Measurements from ENCODE around the gene PIK3C2G.

PIK3C2G gene

GRCh38 chr12:18436170-18436569 is 174.9 kb downstream of the PIK3C2G start:
- no peak for TF ChIP-seq SIN3A (IDR thresholded peaks at IDR 0.05; ENCODE audit: borderline replicate concordance, insufficient read depth, low read length)
- no peak for TF ChIP-seq FOXP2 (optimal IDR thresholded peaks at IDR 0.05; ENCODE audit: borderline replicate concordance, extremely low read depth, extremely low read length, insufficient read depth)
- TF ChIP-seq POLR2AphosphoS5 (IDR thresholded peaks at IDR 0.05; ENCODE audit: low read depth, low read length), result no peak

DNA sequence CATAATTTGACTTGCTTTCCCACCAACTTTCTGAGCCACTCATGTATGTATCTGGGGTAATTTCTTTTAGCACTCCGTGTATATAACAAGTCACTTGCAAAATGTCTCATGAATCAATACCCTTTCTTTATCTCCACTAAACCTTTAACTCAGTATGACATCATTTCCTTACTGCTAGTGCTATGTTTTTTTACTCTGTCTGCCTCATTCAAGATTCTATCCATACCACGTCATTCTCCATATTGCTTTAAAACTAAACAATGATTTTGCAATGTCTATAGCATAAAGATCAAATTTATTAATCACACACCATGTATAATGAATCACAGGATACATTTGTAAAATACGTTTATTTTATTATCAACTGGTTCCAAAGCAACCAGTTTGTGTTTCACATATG is 178.2 kb downstream of the PIK3C2G start:
- no peak for TF ChIP-seq SIN3A (IDR thresholded peaks at IDR 0.05; ENCODE audit: borderline replicate concordance, insufficient read depth, low read length)
- no peak for TF ChIP-seq TAF1 (IDR thresholded peaks at IDR 0.05; ENCODE audit: borderline replicate concordance, insufficient read depth, low read length)
- no peak for TF ChIP-seq POLR2AphosphoS5 (IDR thresholded peaks at IDR 0.05; ENCODE audit: low read depth, low read length)
- no peak for TF ChIP-seq FOXP2 (optimal IDR thresholded peaks at IDR 0.05; ENCODE audit: borderline replicate concordance, extremely low read depth, extremely low read length, insufficient read depth)
- no peak for TF ChIP-seq REST (IDR thresholded peaks at IDR 0.05; ENCODE audit: insufficient read depth in 1 of 2, low read depth in 2 of 2, low read length in 2 of 2)

- no peak for TF ChIP-seq SIN3A (IDR thresholded peaks at IDR 0.05; ENCODE audit: borderline replicate concordance, insufficient read depth, low read length)
- TF ChIP-seq REST (IDR thresholded peaks at IDR 0.05; ENCODE audit: insufficient read depth in 1 of 2, low read depth in 2 of 2, low read length in 2 of 2), result no peak
- TF ChIP-seq TAF1 (IDR thresholded peaks at IDR 0.05; ENCODE audit: borderline replicate concordance, insufficient read depth, low read length), result no peak
- no peak for TF ChIP-seq FOXP2 (optimal IDR thresholded peaks at IDR 0.05; ENCODE audit: borderline replicate concordance, extremely low read depth, extremely low read length, insufficient read depth)
- no peak for TF ChIP-seq POLR2AphosphoS5 (IDR thresholded peaks at IDR 0.05; ENCODE audit: low read depth, low read length)
Observed at GRCh38 chr12:18443768-18444437, 182.6 kb downstream of the PIK3C2G start.

GRCh38 chr12:18446061-18446644 is 184.8 kb downstream of the PIK3C2G start:
- TF ChIP-seq POLR2AphosphoS5 (IDR thresholded peaks at IDR 0.05; ENCODE audit: low read depth, low read length) (no peak), SIN3A (IDR thresholded peaks at IDR 0.05; ENCODE audit: borderline replicate concordance, insufficient read depth, low read length) (no peak), REST (IDR thresholded peaks at IDR 0.05; ENCODE audit: insufficient read depth in 1 of 2, low read depth in 2 of 2, low read length in 2 of 2) (no peak), FOXP2 (optimal IDR thresholded peaks at IDR 0.05; ENCODE audit: borderline replicate concordance, extremely low read depth, extremely low read length, insufficient read depth) (no peak), TAF1 (IDR thresholded peaks at IDR 0.05; ENCODE audit: borderline replicate concordance, insufficient read depth, low read length) (no peak)

DNA sequence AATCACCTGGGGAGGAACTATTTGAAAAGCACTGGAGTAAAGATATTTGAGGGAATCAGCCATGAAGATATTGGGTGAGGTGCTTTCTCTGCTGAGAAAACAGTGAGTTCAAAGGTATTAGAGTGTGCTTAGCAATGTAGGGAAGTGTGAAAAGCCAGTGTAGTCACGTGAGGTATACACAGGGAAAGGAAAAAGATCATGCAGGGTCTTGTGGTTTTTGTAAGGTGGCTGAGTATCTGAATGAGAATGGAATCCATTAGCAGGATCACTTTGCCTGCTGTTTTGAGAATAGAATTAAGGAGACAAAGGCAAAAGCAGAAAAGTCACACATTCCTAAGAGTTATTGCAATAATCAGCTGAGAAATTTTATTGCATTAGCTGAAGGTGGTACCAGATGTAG is 193.0 kb downstream of the PIK3C2G start:
- no peak for TF ChIP-seq POLR2AphosphoS5 (IDR thresholded peaks at IDR 0.05; ENCODE audit: low read depth, low read length)
- TF ChIP-seq TAF1 (IDR thresholded peaks at IDR 0.05; ENCODE audit: borderline replicate concordance, insufficient read depth, low read length), result no peak
- no peak for TF ChIP-seq SIN3A (IDR thresholded peaks at IDR 0.05; ENCODE audit: borderline replicate concordance, insufficient read depth, low read length)
- TF ChIP-seq FOXP2 (optimal IDR thresholded peaks at IDR 0.05; ENCODE audit: borderline replicate concordance, extremely low read depth, extremely low read length, insufficient read depth), result no peak
- TF ChIP-seq REST (IDR thresholded peaks at IDR 0.05; ENCODE audit: insufficient read depth in 1 of 2, low read depth in 2 of 2, low read length in 2 of 2), result no peak

Data from PFSK-1 (cell line).